HCEC 1CT (cell line): Measurements from ENCODE around the gene TNNT2.

Experiments used
- DNase-seq: peaks from one replicate; pipeline ENCODE4 v3.0.0-alpha.2; 2017

TNNT2 gene

DNA sequence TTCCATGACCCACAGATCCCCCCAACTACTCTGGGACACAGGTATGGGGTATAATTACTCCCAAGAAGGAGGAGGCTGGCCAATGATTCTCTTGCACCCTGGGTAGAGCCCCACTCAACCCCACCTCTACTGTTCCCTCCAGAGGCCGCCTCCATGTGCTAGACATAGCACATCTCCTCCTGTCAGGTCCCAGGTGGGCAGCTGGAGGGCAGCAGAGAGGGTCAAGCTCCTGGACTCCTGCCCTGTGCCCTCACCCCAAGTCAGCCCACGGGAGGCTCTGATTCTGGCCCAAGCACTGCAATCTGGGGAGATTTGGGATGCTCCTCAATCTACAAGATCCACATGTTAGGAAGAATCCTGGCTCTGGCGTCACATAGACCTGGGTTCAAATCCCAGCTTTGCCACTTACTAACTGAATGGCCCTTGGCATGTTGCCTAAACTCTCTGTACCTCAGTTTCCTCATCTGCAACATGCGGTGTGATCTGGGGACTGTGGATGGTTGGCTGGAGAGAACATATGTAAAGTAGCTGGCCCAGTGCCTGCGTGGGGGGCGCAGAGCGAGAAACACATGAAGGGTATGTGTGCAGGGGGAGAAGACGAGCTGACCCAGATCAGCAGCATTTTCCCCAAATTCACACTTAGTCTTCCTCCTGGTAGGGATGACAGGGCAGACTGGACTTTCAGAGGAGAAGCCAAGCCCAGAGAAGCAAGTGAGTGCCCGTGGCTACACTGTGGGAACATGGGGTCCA lies 23.2 kb downstream of the TNNT2 start:
- DNase-seq = no peak

GRCh38 chr1:201353186-201353940 lies 24.1 kb downstream of the TNNT2 start:
- DNase-seq = no peak

DNA sequence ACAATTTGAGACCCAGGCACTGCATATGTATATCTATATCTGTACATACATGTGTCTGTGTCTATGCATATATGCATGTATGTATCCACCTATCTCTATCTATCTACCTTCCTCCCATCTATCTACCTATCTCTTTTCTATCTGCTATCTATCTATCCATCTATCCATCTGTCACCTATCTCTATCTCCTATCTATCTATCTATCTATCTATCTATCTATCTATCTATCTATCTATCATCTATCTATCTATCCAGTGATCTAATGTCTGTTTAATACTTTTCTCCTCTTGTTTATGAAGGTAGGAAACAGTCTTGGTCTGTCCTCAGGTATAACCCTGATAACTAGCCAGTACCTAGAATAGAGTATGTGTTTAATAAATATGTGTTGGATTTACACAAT lies 25.9 kb downstream of the TNNT2 start:
- DNase-seq = no peak

GRCh38 chr1:201350884-201351283 lies 26.6 kb downstream of the TNNT2 start:
- DNase-seq = no peak

DNA sequence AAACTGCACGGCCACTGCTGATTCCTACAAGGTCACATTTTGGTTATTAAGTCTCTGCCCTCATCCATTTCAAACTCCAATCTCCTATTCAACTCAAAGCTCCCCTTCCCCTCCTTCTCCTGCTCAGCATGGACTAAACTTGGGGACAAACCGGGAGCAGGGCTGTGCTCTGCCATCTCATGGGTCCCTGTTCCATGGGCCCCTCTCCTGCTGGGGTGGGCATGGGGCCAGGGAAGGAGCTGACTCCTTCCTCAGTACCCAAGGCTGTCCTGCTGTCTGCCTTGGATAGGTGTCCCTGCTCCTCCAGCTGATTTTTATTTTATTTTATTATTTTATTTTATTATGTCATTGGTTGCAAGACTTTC lies 27.1 kb downstream of the TNNT2 start:
- no peak for DNase-seq

- DNase-seq = no peak
Observed at GRCh38 chr1:201349092-201349491, 28.4 kb downstream of the TNNT2 start.

DNA sequence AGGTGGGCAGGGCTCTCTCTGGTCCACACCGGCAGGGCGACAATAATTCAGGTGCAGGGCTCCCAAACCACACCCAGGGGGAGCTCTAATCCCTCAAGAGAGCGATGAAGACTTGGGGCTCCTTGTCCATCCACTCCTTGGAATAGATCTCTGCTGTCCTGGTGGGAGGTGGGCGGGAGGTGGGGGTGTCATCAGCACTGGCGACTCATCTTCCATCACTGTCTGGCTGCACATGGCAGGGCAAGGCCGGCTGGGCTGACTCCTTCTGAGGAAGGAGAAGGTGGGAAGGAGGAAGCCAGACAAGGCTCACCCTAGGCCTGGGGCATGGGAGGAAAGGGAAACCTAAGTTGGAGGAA lies 29.3 kb downstream of the TNNT2 start:
- peak; percentile 51 for DNase-seq

DNA sequence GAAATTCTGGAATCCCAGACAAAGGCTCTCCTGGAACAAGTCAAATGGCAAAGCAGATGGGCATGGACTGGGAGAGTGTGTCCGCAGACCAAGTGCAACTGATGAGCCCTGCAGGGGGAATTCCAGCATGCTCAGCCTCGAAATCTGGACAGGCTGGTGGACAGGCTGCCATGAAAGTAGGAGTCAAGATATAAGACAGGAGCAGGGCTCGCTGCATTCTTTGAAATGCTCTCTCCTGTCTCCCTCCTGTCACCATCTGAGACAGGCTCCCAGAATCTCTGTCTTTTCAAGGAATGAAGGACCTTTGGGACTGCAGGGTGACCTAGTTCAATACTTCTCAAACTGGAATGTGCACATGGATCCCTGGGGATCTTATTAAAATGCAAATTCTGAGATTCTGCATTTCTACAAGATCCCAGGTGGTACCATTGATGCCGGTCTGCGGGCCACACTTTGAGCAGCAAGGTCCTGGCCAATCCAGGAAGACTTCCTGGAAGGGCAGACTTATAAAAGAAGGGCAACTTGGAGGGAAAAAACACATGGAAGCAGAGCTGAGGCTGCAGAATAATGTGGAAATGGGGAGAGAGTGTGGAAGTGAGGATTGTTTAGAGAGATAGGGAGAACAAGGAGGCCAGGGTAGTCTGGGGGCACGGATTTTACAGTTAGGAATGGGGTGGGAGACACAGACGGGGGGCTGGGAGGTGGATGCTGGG lies 29.8 kb downstream of the TNNT2 start:
- no peak for DNase-seq

DNA sequence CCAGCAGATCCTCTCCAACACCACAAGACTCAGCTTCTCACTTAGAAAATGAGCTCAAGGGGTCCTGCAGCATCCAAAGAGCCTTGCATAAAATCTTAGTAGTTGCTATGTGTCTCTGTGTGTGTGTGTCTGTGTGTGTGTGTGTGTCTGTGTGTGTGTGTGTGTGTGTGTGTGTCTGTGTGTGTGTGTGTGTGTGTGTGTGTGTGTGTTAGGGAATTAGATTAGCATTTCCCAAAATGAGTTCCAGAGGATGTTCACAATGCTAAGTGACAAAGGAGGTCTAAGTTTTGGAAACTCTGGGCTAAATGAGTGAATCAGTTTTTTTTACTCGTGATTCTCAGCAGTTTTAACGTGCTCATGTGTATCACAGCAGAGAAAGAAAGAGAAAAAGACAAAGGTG lies 30.5 kb downstream of the TNNT2 start:
- no peak for DNase-seq

DNA sequence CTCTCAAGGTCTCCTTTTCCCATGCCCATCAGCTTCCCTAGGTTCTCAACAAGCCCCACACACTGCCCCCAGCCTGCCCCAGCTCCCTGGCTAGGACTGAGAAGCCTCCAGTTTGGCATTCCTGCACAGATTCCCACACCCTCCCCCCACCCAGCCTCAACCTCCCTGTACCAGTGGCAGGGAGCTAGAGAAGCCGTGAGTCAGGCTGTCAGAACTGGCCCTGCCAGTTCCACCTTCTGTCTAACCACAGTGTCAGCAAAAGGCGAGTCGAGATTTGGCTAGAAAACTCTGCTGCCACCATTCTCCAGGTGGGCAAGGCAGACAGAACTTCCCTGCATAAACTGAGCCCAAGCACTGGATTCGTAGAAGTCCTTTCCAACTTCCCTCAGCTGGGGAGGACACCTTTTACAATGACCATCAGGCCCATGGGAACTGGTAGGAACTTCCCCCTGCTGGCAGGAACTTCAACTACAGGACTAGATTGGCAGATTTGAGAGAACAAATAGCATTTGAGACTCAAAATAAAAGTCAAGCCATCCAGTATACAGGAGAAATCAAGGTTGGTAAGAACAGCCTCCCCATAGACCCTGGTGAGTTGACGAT lies 31.0 kb downstream of the TNNT2 start:
- peak; percentile 55 for DNase-seq

- DNase-seq = no peak
Observed at GRCh38 chr1:201345081-201345355, 32.5 kb downstream of the TNNT2 start.

- DNase-seq = no peak
Observed at GRCh38 chr1:201344206-201345080, 33.0 kb downstream of the TNNT2 start.

DNA sequence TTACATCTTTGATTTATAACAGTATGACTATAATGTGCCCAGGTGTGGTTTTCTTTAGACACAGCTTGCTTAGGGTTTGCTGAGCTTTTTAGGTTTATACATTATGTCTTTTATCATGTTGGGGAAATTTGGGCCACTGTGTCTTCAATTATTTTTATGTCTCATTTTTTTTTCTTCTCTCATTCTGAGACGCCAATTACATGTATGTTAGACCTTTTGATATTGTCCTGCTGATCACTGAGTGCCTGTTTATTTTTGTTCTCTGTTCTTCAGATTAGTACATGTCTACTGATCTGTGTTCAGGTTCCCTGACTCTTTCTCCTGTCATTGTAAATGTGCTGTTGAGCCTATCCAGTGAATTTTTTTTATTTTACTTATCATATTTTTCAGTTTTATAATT lies 36.1 kb downstream of the TNNT2 start:
- no peak for DNase-seq

- no peak for DNase-seq
Observed at GRCh38 chr1:201336711-201337450, 40.6 kb downstream of the TNNT2 start.

GRCh38 chr1:201335901-201336300 lies 41.6 kb downstream of the TNNT2 start:
- no peak for DNase-seq

- no peak for DNase-seq
Observed at GRCh38 chr1:201335174-201335870, 42.2 kb downstream of the TNNT2 start.

- DNase-seq = no peak
Observed at GRCh38 chr1:201334325-201335173, 42.9 kb downstream of the TNNT2 start.

DNA sequence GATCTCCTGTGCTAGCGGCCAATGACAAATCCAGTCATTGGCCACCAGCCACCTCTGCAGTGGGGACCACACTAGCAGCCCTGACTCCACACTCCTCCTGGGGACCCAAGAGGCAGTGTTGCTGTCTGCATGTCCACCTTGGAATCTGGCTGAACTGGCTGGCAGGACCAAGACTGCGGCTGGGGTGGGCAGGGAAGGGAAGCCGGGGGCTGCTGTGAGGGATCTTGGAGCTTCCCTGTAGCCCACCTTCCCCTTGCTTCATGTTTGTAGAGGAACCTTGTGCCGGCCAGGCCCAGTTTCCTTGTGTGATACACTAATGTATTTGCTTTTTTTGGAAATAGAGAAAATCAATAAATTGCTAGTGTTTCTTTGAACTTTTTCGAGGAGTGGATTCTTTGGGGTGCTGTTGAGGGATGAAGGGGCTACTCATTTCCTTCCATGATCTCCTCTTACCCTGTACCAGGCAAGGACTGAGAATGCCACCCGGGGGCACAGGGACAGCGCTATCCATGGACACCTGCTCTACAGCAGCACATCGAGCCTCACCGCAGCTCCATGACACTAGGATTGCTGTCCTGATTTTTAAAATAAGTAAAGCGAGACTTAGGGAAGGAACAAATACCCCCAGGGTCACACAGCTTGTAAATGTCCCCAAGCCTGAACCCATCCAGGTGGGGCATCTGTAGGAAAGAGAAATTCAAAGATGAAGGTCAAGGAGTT lies 44.7 kb downstream of the TNNT2 start:
- DNase-seq = no peak

DNA sequence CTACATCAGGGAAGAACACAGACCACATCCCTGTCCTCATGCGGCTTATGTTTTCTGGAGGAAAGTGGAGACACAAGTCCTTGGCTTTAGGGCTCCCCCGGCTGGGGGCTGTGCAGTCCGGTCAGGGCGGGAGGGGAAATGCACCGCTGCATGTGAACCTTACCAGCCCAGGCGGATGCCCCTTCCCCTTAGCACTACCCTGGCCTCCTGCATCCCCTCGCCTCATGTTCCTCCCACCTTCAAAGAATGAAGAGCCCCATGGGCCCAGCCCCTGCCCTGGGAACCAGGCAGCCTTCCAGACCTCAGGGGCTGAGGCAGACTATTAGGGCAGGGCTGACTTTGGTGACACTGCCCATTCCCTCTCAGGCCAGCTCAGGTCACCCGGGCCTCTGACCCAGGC lies 45.5 kb downstream of the TNNT2 start:
- DNase-seq = no peak

DNA sequence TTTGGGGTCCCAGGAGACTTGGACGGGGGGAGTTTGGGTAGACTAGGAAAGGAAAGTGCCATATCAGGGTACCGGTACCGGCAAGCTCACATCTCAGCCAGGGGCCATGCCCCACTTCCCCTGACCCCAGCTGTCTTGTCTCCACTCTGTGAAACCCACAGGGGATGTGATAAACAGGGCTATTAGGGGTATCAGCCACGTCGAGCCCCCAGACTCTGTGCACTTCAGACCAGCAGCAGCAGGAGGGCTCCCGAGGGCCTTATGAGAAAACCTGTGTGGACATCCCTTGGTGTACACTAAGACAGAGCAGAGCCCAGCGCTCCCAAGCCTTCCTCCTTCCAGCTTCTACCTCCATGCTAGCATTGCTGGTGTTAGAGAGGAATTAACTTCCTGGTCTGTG lies 46.3 kb downstream of the TNNT2 start:
- no peak for DNase-seq
